IPS-15b (cell line): ENCODE data around the gene PBRM1.
A peak's percentile ranks its signal among the peaks of the same experiment; 100 is the strongest.

Experiments used
- H3K27me3 ChIP-seq: one replicate; pipeline ENCODE4 v1.6.1; 2013; ENCODE audit warnings: low read length; ENCODE audit not compliant: control insufficient read depth, insufficient read depth
- H3K36me3 ChIP-seq: one replicate; pipeline ENCODE4 v1.6.1; 2013; ENCODE audit warnings: low read length; ENCODE audit not compliant: control insufficient read depth, insufficient read depth
- H3K4me1 ChIP-seq: one replicate; pipeline ENCODE4 v1.6.1; 2013; ENCODE audit warnings: mild to moderate bottlenecking, low read length; ENCODE audit not compliant: control insufficient read depth, insufficient read depth
- H3K4me3 ChIP-seq: one replicate; pipeline ENCODE4 v1.5.1; 2013; ENCODE audit warnings: low read depth, low read length
- H3K9ac ChIP-seq: one replicate; pipeline ENCODE4 v1.6.1; 2013; ENCODE audit warnings: low read depth, mild to moderate bottlenecking, low read length
- H3K9me3 ChIP-seq: one replicate; pipeline ENCODE4 v1.6.1; 2013; ENCODE audit warnings: mild to moderate bottlenecking, low read length; ENCODE audit not compliant: control insufficient read depth, insufficient read depth

PBRM1 gene

DNA sequence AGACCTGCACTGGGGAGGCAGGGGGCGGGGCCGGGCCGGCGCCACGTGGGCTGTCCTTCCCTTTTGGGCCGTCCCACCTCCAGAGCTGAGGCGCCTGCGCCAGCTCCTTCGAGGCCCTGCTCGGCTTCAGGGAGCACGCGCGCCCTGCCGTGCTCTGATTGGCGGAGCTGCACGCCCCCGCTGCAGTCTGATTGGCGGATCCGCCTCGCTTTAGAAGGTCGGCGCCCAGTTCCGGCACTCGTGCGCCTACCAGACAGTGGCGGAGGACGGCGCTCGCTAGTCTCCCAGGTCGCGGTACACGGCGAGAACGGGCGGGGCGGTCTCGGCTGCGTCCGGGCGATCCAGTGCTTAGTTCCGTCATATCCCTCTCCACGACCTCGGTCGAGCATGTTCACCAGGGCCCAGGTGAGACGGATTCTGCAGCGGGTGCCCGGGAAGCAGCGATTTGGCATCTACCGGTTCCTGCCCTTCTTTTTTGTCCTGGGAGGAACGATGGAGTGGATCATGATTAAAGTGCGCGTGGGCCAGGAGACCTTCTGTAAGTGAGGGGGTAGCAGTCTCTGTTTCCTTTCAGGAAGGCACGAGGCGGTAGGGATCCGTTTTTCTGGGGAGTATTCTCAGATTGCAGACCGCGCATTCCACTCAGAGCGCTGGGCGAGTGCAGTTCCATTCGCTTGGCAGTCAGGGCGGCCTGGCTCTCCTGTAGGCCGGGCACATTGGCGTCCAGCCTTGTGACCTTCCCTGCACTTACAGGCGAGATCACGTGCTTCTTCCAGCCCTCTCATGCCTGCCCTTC lies 149.1 kb downstream of the PBRM1 start, which contains the start of gene UQCC5:
Gene UQCC5 (plus strand): TSS at position 237 of the 796 bp plus-strand sequence. CDS start 151 bp downstream, at position 388.
- no peaks in the 10 kb centered on the region for H3K9me3 ChIP-seq
- H3K4me3 ChIP-seq, result peak within 1 kb of the TSS; percentile 99
- peaks cover 19% of the 10 kb centered on the region for H3K4me1 ChIP-seq
- H3K27me3 ChIP-seq, result no peaks in the 10 kb centered on the region
- peak within 1 kb of the TSS; percentile 95 for H3K9ac ChIP-seq
- H3K36me3 ChIP-seq, result peaks cover 17% of the 10 kb centered on the region

DNA sequence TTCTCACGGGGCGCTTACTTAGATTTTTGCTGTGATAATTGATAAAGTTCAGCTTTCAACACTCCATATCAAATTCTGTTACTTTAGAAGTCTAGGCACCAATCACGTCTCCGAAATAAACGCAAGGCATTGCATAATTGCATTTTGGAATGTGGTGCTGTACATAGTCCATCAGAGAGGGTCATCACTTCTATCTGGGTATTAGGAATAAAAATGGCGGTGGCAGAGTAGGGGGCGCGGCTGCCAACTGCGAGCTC lies 149.7 kb downstream of the PBRM1 start:
- no peak overlapping the region for H3K9ac ChIP-seq
- H3K4me1 ChIP-seq, result peaks cover 19% of the 10 kb centered on the region

GRCh38 chr3:52535411-52536111 lies 150.2 kb downstream of the PBRM1 start:
- Histone ChIP-seq H3K4me3 (peak overlapping the region; percentile 27), H3K9ac (no peak overlapping the region), H3K36me3 (peaks cover 13% of the 10 kb centered on the region), H3K9me3 (no peaks in the 10 kb centered on the region), H3K27me3 (no peaks in the 10 kb centered on the region), H3K4me1 (peaks cover 16% of the 10 kb centered on the region)

More for the DNA sequence above, 149.7 kb downstream of the PBRM1 start:
- no peaks in the 10 kb centered on the region for H3K9me3 ChIP-seq
- H3K4me3 ChIP-seq, result peak overlapping the region; percentile 27
- H3K27me3 ChIP-seq, result no peaks in the 10 kb centered on the region
- peaks cover 15% of the 10 kb centered on the region for H3K36me3 ChIP-seq

GRCh38 chr3:52534281-52535183 lies 151.2 kb downstream of the PBRM1 start:
- H3K9ac ChIP-seq, result peak overlapping the region; percentile 60
- peak overlapping the region; percentile 70 for H3K4me3 ChIP-seq
- H3K36me3 ChIP-seq, result peaks cover 15% of the 10 kb centered on the region
- H3K27me3 ChIP-seq, result no peaks in the 10 kb centered on the region
- peaks cover 16% of the 10 kb centered on the region for H3K4me1 ChIP-seq
- no peaks in the 10 kb centered on the region for H3K9me3 ChIP-seq

GRCh38 chr3:52533623-52534280 lies 152.0 kb downstream of the PBRM1 start, which contains the start of gene NT5DC2:
NT5DC2 (minus strand) TSS chr3:52533857; CDS start chr3:52533737, 120 bp downstream.
- no peaks in the 10 kb centered on the region for H3K9me3 ChIP-seq
- H3K4me1 ChIP-seq, result peaks cover 16% of the 10 kb centered on the region
- peaks cover 15% of the 10 kb centered on the region for H3K36me3 ChIP-seq
- peak within 1 kb of the TSS; percentile 70 for H3K4me3 ChIP-seq
- no peaks in the 10 kb centered on the region for H3K27me3 ChIP-seq
- peak within 1 kb of the TSS; percentile 73 for H3K9ac ChIP-seq

GRCh38 chr3:52532838-52533622 lies 152.7 kb downstream of the PBRM1 start:
- H3K4me1 ChIP-seq, result peaks cover 14% of the 10 kb centered on the region
- H3K9ac ChIP-seq, result peak overlapping the region; percentile 73
- H3K27me3 ChIP-seq, result no peaks in the 10 kb centered on the region
- H3K36me3 ChIP-seq, result peaks cover 20% of the 10 kb centered on the region
- peak overlapping the region; percentile 66 for H3K4me3 ChIP-seq
- H3K9me3 ChIP-seq, result no peaks in the 10 kb centered on the region

- H3K4me1 ChIP-seq, result peaks cover 10% of the 10 kb centered on the region
- H3K9me3 ChIP-seq, result no peaks in the 10 kb centered on the region
- peak overlapping the region; percentile 66 for H3K4me3 ChIP-seq
Observed at GRCh38 chr3:52532517-52532837, 153.2 kb downstream of the PBRM1 start.

GRCh38 chr3:52531860-52532516 lies 153.7 kb downstream of the PBRM1 start:
- peak overlapping the region; percentile 73 for H3K9ac ChIP-seq
- H3K4me1 ChIP-seq, result peaks cover 10% of the 10 kb centered on the region
- peaks cover 31% of the 10 kb centered on the region for H3K36me3 ChIP-seq

More at GRCh38 chr3:52532517-52532837, 153.2 kb downstream of the PBRM1 start:
- H3K36me3 ChIP-seq, result peaks cover 26% of the 10 kb centered on the region
- peak overlapping the region; percentile 73 for H3K9ac ChIP-seq
- H3K27me3 ChIP-seq, result no peaks in the 10 kb centered on the region

DNA sequence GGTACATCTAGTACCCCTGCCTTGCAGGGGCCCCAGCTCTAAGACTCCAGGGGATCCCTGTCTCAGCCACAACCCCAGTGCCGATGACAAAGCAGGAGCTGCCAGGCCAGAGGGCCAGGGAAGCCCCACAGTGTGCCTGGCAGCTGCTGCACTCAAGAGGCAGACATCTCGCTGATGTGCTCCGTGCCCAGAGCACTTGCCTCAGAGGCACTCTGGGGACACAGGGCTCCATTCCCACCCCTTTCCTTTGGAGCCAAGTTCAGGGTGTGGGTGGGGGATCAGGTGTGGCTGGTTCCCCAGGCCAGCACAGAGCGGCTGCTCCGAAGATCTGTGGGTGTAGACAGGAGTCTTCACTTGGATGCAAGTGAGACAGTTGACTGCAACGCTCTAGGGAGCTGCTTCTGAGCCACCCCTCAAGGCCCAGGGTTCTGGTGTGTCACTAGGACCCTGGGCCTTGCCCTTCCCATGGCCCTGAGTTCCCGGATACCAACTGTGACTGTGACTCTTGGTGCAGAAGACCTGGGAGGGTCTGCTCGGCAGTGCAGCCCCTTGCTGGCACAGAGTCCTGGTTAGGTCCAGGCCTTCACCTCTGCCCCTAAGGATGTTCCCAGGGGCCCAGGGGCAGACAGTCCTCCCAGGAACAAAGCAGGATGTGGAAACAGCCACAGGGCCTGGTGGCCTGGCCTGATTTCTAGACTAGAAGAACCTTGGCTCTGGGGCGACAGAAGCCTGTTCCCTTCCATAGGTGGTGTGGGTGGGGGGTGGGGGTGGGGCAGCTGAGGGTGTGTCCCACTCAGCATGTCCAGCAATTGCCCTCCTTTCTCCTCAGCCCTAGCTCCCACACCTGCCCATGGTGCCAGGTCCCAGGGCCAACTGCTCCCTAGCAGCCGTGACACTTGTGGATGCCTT lies 154.5 kb downstream of the PBRM1 start:
- H3K9me3 ChIP-seq, result no peaks in the 10 kb centered on the region
- H3K4me1 ChIP-seq, result peaks cover 10% of the 10 kb centered on the region
- no peaks in the 10 kb centered on the region for H3K27me3 ChIP-seq
- peaks cover 36% of the 10 kb centered on the region for H3K36me3 ChIP-seq
- no peak overlapping the region for H3K9ac ChIP-seq
- peak overlapping the region; percentile 66 for H3K4me3 ChIP-seq

More at GRCh38 chr3:52531860-52532516, 153.7 kb downstream of the PBRM1 start:
- Histone ChIP-seq H3K9me3 (no peaks in the 10 kb centered on the region), H3K27me3 (no peaks in the 10 kb centered on the region), H3K4me3 (peak overlapping the region; percentile 66)
